Measurements from ENCODE around the gene SEPSECS.

DNA sequence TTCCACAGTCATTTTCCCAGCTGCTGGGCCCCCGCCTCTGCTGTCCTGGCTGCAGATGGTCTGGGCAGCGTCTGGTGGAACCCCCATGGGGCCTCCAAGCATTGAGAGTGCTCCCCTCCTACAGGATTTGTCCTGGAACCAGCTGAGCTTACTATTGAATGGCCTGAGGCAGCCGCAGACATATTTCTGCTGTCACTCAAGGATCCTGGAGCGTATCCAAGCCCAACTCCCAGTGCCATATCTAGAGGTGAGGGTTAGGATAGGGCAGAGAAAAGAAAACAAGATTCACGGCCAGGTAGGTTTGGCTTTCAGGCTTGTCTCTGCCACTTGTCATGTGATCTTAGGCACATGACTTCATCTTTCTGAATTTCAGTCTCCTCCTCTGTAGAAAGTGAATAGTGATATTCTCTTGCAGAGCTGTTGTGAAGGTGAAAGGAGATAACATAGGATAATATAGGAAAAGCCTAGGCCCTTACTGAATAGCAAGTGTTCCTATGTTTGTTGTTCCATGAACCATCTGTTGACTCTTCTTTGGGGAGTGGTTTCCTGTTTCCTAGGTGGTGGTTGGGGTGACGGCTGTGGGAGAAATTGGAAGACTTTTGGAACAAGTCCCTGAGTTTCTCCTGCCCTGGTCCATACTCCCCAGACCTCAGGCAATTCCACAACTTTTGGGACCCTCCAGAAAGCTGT lies 52.3 kb downstream of the SEPSECS start:
- TF ChIP-seq, protein P1, sequence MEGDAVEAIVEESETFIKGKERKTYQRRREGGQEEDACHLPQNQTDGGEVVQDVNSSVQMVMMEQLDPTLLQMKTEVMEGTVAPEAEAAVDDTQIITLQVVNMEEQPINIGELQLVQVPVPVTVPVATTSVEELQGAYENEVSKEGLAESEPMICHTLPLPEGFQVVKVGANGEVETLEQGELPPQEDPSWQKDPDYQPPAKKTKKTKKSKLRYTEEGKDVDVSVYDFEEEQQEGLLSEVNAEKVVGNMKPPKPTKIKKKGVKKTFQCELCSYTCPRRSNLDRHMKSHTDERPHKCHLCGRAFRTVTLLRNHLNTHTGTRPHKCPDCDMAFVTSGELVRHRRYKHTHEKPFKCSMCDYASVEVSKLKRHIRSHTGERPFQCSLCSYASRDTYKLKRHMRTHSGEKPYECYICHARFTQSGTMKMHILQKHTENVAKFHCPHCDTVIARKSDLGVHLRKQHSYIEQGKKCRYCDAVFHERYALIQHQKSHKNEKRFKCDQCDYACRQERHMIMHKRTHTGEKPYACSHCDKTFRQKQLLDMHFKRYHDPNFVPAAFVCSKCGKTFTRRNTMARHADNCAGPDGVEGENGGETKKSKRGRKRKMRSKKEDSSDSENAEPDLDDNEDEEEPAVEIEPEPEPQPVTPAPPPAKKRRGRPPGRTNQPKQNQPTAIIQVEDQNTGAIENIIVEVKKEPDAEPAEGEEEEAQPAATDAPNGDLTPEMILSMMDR (IDR thresholded peaks at IDR 0.05): no peak
- TF ChIP-seq POLR2A (IDR thresholded peaks at IDR 0.05) (no peak), POLR2AphosphoS5 (IDR thresholded peaks at IDR 0.05) (no peak), EP300 (IDR thresholded peaks at IDR 0.05) (no peak)
